WERI-Rb-1 (cell line): ENCODE measurements around the gene NOB1.

ENCODE experiments used
- DNase-seq: peaks from one replicate; pipeline ENCODE4 v3.0.0-alpha.2; 2020
- H3K27ac ChIP-seq: fragments of 250-450 bp; sonication (Bioruptor Pico); 2 replicates; pipeline ENCODE4 v1.5.1; 2020; ENCODE audit warnings: mild to moderate bottlenecking, moderate library complexity
- H3K27me3 ChIP-seq: fragments of 250-450 bp; sonication (Bioruptor Pico); 2 replicates; pipeline ENCODE4 v1.5.1; 2021; ENCODE audit warnings: mild to moderate bottlenecking, low read depth, moderate library complexity; ENCODE audit not compliant: insufficient read depth, severe bottlenecking
- H3K36me3 ChIP-seq: fragments of 250-450 bp; sonication (Bioruptor Pico); 2 replicates; pipeline ENCODE4 v1.5.1; 2020; ENCODE audit warnings: mild to moderate bottlenecking, moderate library complexity
- H3K4me3 ChIP-seq: 2 replicates; pipeline ENCODE4 v1.5.1; 2011; ENCODE audit warnings: low read depth, mild to moderate bottlenecking, control low read depth, low read length
- H3K9me3 ChIP-seq: fragments of 250-450 bp; sonication (Bioruptor Pico); 2 replicates; pipeline ENCODE4 v1.5.1; 2021; ENCODE audit warnings: mild to moderate bottlenecking, moderate library complexity; ENCODE audit not compliant: severe bottlenecking
- CTCF ChIP-seq: IDR thresholded peaks from 2 replicates; pipeline ENCODE4 v1.5.1; 2011; ENCODE audit warnings: low read depth, mild to moderate bottlenecking, control low read depth, inconsistent platforms, low read length

Gene NOB1

GRCh38 chr16:69693916-69694315 is 60.8 kb downstream of the NOB1 start:
- Histone ChIP-seq H3K27me3 (no peaks in the 10 kb centered on the region), H3K36me3 (peaks cover 42% of the 10 kb centered on the region), H3K9me3 (no peaks in the 10 kb centered on the region), H3K4me3 (no peak overlapping the region), H3K27ac (no peak overlapping the region)
- no peak for TF ChIP-seq CTCF
- DNase-seq = no peak

GRCh38 chr16:69691980-69692911 is 62.5 kb downstream of the NOB1 start:
- TF ChIP-seq CTCF = no peak
- no peak for DNase-seq
- Histone ChIP-seq H3K36me3 (peaks cover 42% of the 10 kb centered on the region), H3K27ac (no peak overlapping the region), H3K9me3 (no peaks in the 10 kb centered on the region), H3K27me3 (no peaks in the 10 kb centered on the region), H3K4me3 (no peak overlapping the region)
